Measurements from ENCODE around the gene SMIM41. TPM values are rescaled to one million over a fixed set of nuclear protein-coding genes. Genes with fewer than 3 reads are reported as not detected.
A peak's percentile ranks its signal among the peaks of the same experiment; 100 is the strongest.
"Not testable (repeated sequence)": the region's sequence is repeated elsewhere in the genome, so short reads cannot be mapped to it uniquely, and the experiment has no call there.

The SMIM41 gene
- total RNA-seq, 1 donor from 2014 or later: 1.5 TPM

- DNase-seq (ENCODE audit: extremely low spot score in 2 of 2); H3K4me1 ChIP-seq; intact Hi-C loops (cut with DNase I); H3K9me3 ChIP-seq; H3K27ac ChIP-seq; H3K27me3 ChIP-seq; H3K4me3 ChIP-seq; H3K36me3 ChIP-seq: not testable (repeated sequence)
Observed at GRCh38 chr12:52116222-52117125, 37.0 kb downstream of the SMIM41 start.

- H3K9me3 ChIP-seq; H3K4me3 ChIP-seq; H3K4me1 ChIP-seq; H3K27me3 ChIP-seq; H3K27ac ChIP-seq; H3K36me3 ChIP-seq; intact Hi-C loops (cut with DNase I): not testable (repeated sequence)
- peak in 1 of 2 donors; percentile 88 for DNase-seq (ENCODE audit: extremely low spot score in 2 of 2)
Observed at GRCh38 chr12:52117806-52118475, 38.4 kb downstream of the SMIM41 start.

GRCh38 chr12:52119398-52120254 lies 40.1 kb downstream of the SMIM41 start:
- H3K27me3 ChIP-seq: no peaks in the 10 kb centered on the region
- intact Hi-C loops (cut with DNase I): no loop called here
- H3K27ac ChIP-seq: no peak overlapping the region
- no peaks in the 10 kb centered on the region for H3K9me3 ChIP-seq
- DNase-seq (ENCODE audit: extremely low spot score in 2 of 2): peak; percentile 84 to 88
- H3K4me3 ChIP-seq: no peak overlapping the region
- H3K4me1 ChIP-seq: no peaks in the 10 kb centered on the region
- no peaks in the 10 kb centered on the region for H3K36me3 ChIP-seq
- TF ChIP-seq POLR2A (IDR thresholded peaks at IDR 0.05) (no peak), CTCF (IDR thresholded peaks at IDR 0.05) (peak in 1 of 3 experiments; percentile 10)

- Histone ChIP-seq H3K27ac (no peak overlapping the region), H3K9me3 (no peaks in the 10 kb centered on the region), H3K27me3 (no peaks in the 10 kb centered on the region), H3K4me1 (peaks cover 7% of the 10 kb centered on the region), H3K36me3 (no peaks in the 10 kb centered on the region), H3K4me3 (no peak overlapping the region)
- DNase-seq (ENCODE audit: extremely low spot score in 2 of 2): peak in 1 of 2 donors; percentile 95
- intact Hi-C loops (cut with DNase I): no loop called here
- TF ChIP-seq POLR2AphosphoS5 (IDR thresholded peaks at IDR 0.05; ENCODE audit: insufficient read depth in 1 of 2, low read depth in 1 of 2) (no peak), POLR2A (IDR thresholded peaks at IDR 0.05) (no peak), CTCF (IDR thresholded peaks at IDR 0.05) (no peak)
Observed at GRCh38 chr12:52120951-52121823, 41.7 kb downstream of the SMIM41 start.

- H3K27ac ChIP-seq: no peak overlapping the region
- H3K4me1 ChIP-seq: peaks cover 13% of the 10 kb centered on the region
- H3K4me3 ChIP-seq: no peak overlapping the region
- no peaks in the 10 kb centered on the region for H3K27me3 ChIP-seq
- TF ChIP-seq CTCF (IDR thresholded peaks at IDR 0.05): peak; percentile 5 to 55 (median 33)
- TF ChIP-seq POLR2AphosphoS5 (IDR thresholded peaks at IDR 0.05; ENCODE audit: insufficient read depth in 1 of 2, low read depth in 1 of 2): no peak
- no peak for TF ChIP-seq POLR2A (IDR thresholded peaks at IDR 0.05)
- no peaks in the 10 kb centered on the region for H3K36me3 ChIP-seq
- intact Hi-C loops (cut with DNase I): no loop called here
- H3K9me3 ChIP-seq: no peaks in the 10 kb centered on the region
- DNase-seq (ENCODE audit: extremely low spot score in 2 of 2): no peak
Observed at GRCh38 chr12:52121824-52122539, 42.5 kb downstream of the SMIM41 start.
